Measurements from ENCODE around the gene OR10G4. TPM values are rescaled to one million over a fixed set of nuclear protein-coding genes. Genes with fewer than 3 reads are reported as not detected.

Gene OR10G4
- total RNA-seq, 1 experiment from 2014 or later: not detected

- H3K27me3 ChIP-seq (ENCODE audit: insufficient read depth, low read depth): no peaks in the 10 kb centered on the region
- H3K9me3 ChIP-seq (ENCODE audit: insufficient read depth, low read depth): no peaks in the 10 kb centered on the region
- H4K20me1 ChIP-seq (ENCODE audit: insufficient read depth): no peaks in the 10 kb centered on the region
- no peak for DNase-seq
- no peaks in the 10 kb centered on the region for H3K36me3 ChIP-seq (ENCODE audit: low read depth)
- no peaks in the 10 kb centered on the region for H3K4me1 ChIP-seq (replicated peaks; ENCODE audit: insufficient read depth)
- H3K79me2 ChIP-seq (ENCODE audit: low read depth): no peaks in the 10 kb centered on the region
- BruUV-seq (replicated peaks): no TSS peak
- ChIA-PET CTCF (no interaction called here), POLR2A (ENCODE audit: unreplicated experiment) (no interaction called here)
- H3K4me2 ChIP-seq: no peak within 1 kb of the TSS
- intact Hi-C loops (cut with micrococcal nuclease; ENCODE audit: unreplicated experiment): no loop called here
- H3K4me3 ChIP-seq: no peak within 1 kb of the TSS
- TF ChIP-seq EZH2 (IDR thresholded peaks at IDR 0.05; ENCODE audit: low read depth): no peak
- no peaks in the 10 kb centered on the region for H3K9me2 ChIP-seq (ENCODE audit: insufficient read depth)
- H3F3A ChIP-seq (ENCODE audit: insufficient read depth, low read depth): no peaks in the 10 kb centered on the region
- no peak within 1 kb of the TSS for H3K27ac ChIP-seq
- H2AFZ ChIP-seq: no peak within 1 kb of the TSS
Measured at GRCh38 chr11:124026498-124026897, 13.7 kb downstream of the OR10G4 start, which contains the start of gene OR10G8. Gene OR10G8, plus strand, starts transcription at chr11:124026798. Its CDS starts 2,825 bp downstream, at chr11:124029623.

- TF ChIP-seq CTCF (conservative IDR thresholded peaks at IDR 0.05) (no peak), EZH2 (IDR thresholded peaks at IDR 0.05; ENCODE audit: low read depth) (no peak)
- Histone ChIP-seq H3K27ac (no peak overlapping the region), H3K36me3 (ENCODE audit: low read depth) (no peaks in the 10 kb centered on the region), H3K9me3 (ENCODE audit: insufficient read depth, low read depth) (no peaks in the 10 kb centered on the region), H3F3A (ENCODE audit: insufficient read depth, low read depth) (no peaks in the 10 kb centered on the region), H3K27me3 (ENCODE audit: insufficient read depth, low read depth) (peaks cover 5% of the 10 kb centered on the region; the same call in 1 of the 2 replicates), H3K4me1 (replicated peaks; ENCODE audit: insufficient read depth) (no peaks in the 10 kb centered on the region), H3K4me2 (no peak overlapping the region), H3K79me2 (ENCODE audit: low read depth) (no peaks in the 10 kb centered on the region), H3K9me2 (ENCODE audit: insufficient read depth) (peaks cover 5% of the 10 kb centered on the region; the same call in 1 of the 2 replicates), H4K20me1 (ENCODE audit: insufficient read depth) (no peaks in the 10 kb centered on the region), H2AFZ (no peak overlapping the region), H3K4me3 (no peak overlapping the region)
- ChIA-PET CTCF (no interaction called here), POLR2A (ENCODE audit: unreplicated experiment) (no interaction called here)
- intact Hi-C loops (cut with micrococcal nuclease; ENCODE audit: unreplicated experiment): no loop called here
- DNase-seq: no peak
- no TSS peak for BruUV-seq (replicated peaks)
Measured at GRCh38 chr11:124036666-124037065, 23.9 kb downstream of the OR10G4 start.

- H4K20me1 ChIP-seq (ENCODE audit: insufficient read depth): no peaks in the 10 kb centered on the region
- peaks cover 13% of the 10 kb centered on the region; the same call in 1 of the 2 replicates for H3K27me3 ChIP-seq (ENCODE audit: insufficient read depth, low read depth)
- H3K79me2 ChIP-seq (ENCODE audit: low read depth): no peaks in the 10 kb centered on the region
- no peak overlapping the region for H3K4me2 ChIP-seq
- DNase-seq: no peak
- H3K36me3 ChIP-seq (ENCODE audit: low read depth): no peaks in the 10 kb centered on the region
- H3K9me2 ChIP-seq (ENCODE audit: insufficient read depth): peaks cover 5% of the 10 kb centered on the region; the same call in 1 of the 2 replicates
- no peaks in the 10 kb centered on the region for H3K4me1 ChIP-seq (replicated peaks; ENCODE audit: insufficient read depth)
- no peak overlapping the region for H2AFZ ChIP-seq
- BruUV-seq (replicated peaks): no TSS peak
- no peak overlapping the region for H3K27ac ChIP-seq
- H3K9me3 ChIP-seq (ENCODE audit: insufficient read depth, low read depth): no peaks in the 10 kb centered on the region
- ChIA-PET POLR2A (ENCODE audit: unreplicated experiment) (no interaction called here), CTCF (no interaction called here)
- intact Hi-C loops (cut with micrococcal nuclease; ENCODE audit: unreplicated experiment): no loop called here
- TF ChIP-seq EZH2 (IDR thresholded peaks at IDR 0.05; ENCODE audit: low read depth): no peak
- no peak for TF ChIP-seq CTCF (conservative IDR thresholded peaks at IDR 0.05)
- H3K4me3 ChIP-seq: no peak overlapping the region
- no peaks in the 10 kb centered on the region for H3F3A ChIP-seq (ENCODE audit: insufficient read depth, low read depth)
Measured at GRCh38 chr11:124039557-124039956, 26.8 kb downstream of the OR10G4 start.

GRCh38 chr11:124041254-124041653 lies 28.5 kb downstream of the OR10G4 start, which contains the start of gene OR10G7:
Gene OR10G7, minus strand, starts transcription at chr11:124041325. Its CDS starts 2,324 bp downstream, at chr11:124039001.
- Histone ChIP-seq H3K9me3 (ENCODE audit: insufficient read depth, low read depth) (no peaks in the 10 kb centered on the region), H3K36me3 (ENCODE audit: low read depth) (no peaks in the 10 kb centered on the region), H3F3A (ENCODE audit: insufficient read depth, low read depth) (no peaks in the 10 kb centered on the region), H3K9me2 (ENCODE audit: insufficient read depth) (peaks cover 1% of the 10 kb centered on the region; the same call in 1 of the 2 replicates), H3K27me3 (ENCODE audit: insufficient read depth, low read depth) (peaks cover 13% of the 10 kb centered on the region; the same call in 1 of the 2 replicates), H3K79me2 (ENCODE audit: low read depth) (no peaks in the 10 kb centered on the region), H3K4me3 (no peak within 1 kb of the TSS), H4K20me1 (ENCODE audit: insufficient read depth) (no peaks in the 10 kb centered on the region), H3K4me2 (no peak within 1 kb of the TSS), H2AFZ (no peak within 1 kb of the TSS), H3K4me1 (replicated peaks; ENCODE audit: insufficient read depth) (no peaks in the 10 kb centered on the region), H3K27ac (no peak within 1 kb of the TSS)
- TF ChIP-seq CTCF (conservative IDR thresholded peaks at IDR 0.05) (no peak), EZH2 (IDR thresholded peaks at IDR 0.05; ENCODE audit: low read depth) (no peak)
- POLR2A ChIA-PET (ENCODE audit: unreplicated experiment): no interaction called here
- intact Hi-C loops (cut with micrococcal nuclease; ENCODE audit: unreplicated experiment): no loop called here
- no peak for DNase-seq
- no TSS peak for BruUV-seq (replicated peaks)
- CTCF ChIA-PET: no interaction called here
